HK-2 (cell line): Measurements from ENCODE around the gene GPR55.

Source experiments
- DNase-seq: peaks from one replicate; pipeline ENCODE4 v3.0.0-alpha.2; 2018; ENCODE audit not compliant: unreplicated experiment

GPR55 gene

GRCh38 chr2:230900336-230900995 lies 24.6 kb downstream of the GPR55 start:
- DNase-seq: no peak

- DNase-seq: no peak
Measured at GRCh38 chr2:230899786-230900185, 25.3 kb downstream of the GPR55 start.

- DNase-seq: no peak
Measured at GRCh38 chr2:230899287-230899686, 25.8 kb downstream of the GPR55 start.

- DNase-seq: no peak
Measured at GRCh38 chr2:230898713-230899091, 26.3 kb downstream of the GPR55 start.

- no peak for DNase-seq
Measured at GRCh38 chr2:230898016-230898712, 26.9 kb downstream of the GPR55 start.

- DNase-seq: no peak
Measured at GRCh38 chr2:230896346-230897115, 28.5 kb downstream of the GPR55 start.

GRCh38 chr2:230895536-230896345 lies 29.3 kb downstream of the GPR55 start:
- DNase-seq: no peak

- DNase-seq: no peak
Measured at GRCh38 chr2:230893841-230894781, 30.9 kb downstream of the GPR55 start.

GRCh38 chr2:230893338-230893737 lies 31.7 kb downstream of the GPR55 start:
- no peak for DNase-seq

GRCh38 chr2:230891509-230891908 lies 33.5 kb downstream of the GPR55 start:
- DNase-seq: no peak

- DNase-seq: no peak
Measured at GRCh38 chr2:230891064-230891463, 34.0 kb downstream of the GPR55 start.

- no peak for DNase-seq
Measured at GRCh38 chr2:230890646-230891045, 34.4 kb downstream of the GPR55 start.

GRCh38 chr2:230889911-230890601 lies 35.0 kb downstream of the GPR55 start:
- DNase-seq: no peak

- DNase-seq: no peak
Measured at GRCh38 chr2:230888824-230889400, 36.1 kb downstream of the GPR55 start.

GRCh38 chr2:230887342-230887741 lies 37.7 kb downstream of the GPR55 start:
- no peak for DNase-seq

GRCh38 chr2:230886671-230887071 lies 38.4 kb downstream of the GPR55 start:
- no peak for DNase-seq

- no peak for DNase-seq
Measured at GRCh38 chr2:230886206-230886605, 38.8 kb downstream of the GPR55 start.

GRCh38 chr2:230885463-230886130 lies 39.4 kb downstream of the GPR55 start:
- DNase-seq: no peak

GRCh38 chr2:230881840-230882239 lies 43.2 kb downstream of the GPR55 start:
- no peak for DNase-seq
